Peyer's patch (tissue), 4 donors: ENCODE measurements around the gene BCAP29. TPM values are rescaled to one million over a fixed set of nuclear protein-coding genes. Genes with fewer than 3 reads are reported as not detected.

Source experiments
- DNase-seq, 3 donors: peaks; one replicate each; pipeline ENCODE4 v3.0.0-alpha.2; 2017 to 2019
- H3K27ac ChIP-seq, 4 donors: fragments of 200-600 bp; sonication (generic); one replicate each; pipeline ENCODE4 v1.5.1; 2016 to 2019
- H3K27me3 ChIP-seq, 2 donors: fragments of 200-600 bp; sonication (generic); one replicate each; pipeline ENCODE4 v1.5.1; 2019
- H3K36me3 ChIP-seq, 3 donors: fragments of 200-600 bp; sonication (generic); one replicate each; pipeline ENCODE4 v1.5.1; 2016 to 2019
- H3K4me1 ChIP-seq, 4 donors: fragments of 200-600 bp; sonication (generic); one replicate each; pipeline ENCODE4 v1.5.1; 2016 to 2019
- H3K4me3 ChIP-seq, 4 donors: fragments of 200-600 bp; sonication (generic); 1 replicate in 3 of 4; 2 replicates in 1 of 4; pipeline ENCODE4 v1.5.1; 2016 to 2019; ENCODE audit warnings: mild to moderate bottlenecking in 1 of 4
- H3K9me3 ChIP-seq, 4 donors: fragments of 200-600 bp; sonication (generic); one replicate each; pipeline ENCODE4 v1.5.1; 2016 to 2019; ENCODE audit warnings: mild to moderate bottlenecking in 1 of 4
- CTCF ChIP-seq, 6 experiments: fragments of 450-650 bp in 4 of 6; fragments of 200-600 bp in 2 of 6; sonication (generic) in 1 of 6; IDR thresholded peaks; one replicate each; pipeline ENCODE4 v1.5.1; 2017 to 2019; ENCODE audit warnings: antibody characterized with exemption in 6 of 6, mild to moderate bottlenecking in 3 of 6, moderate library complexity in 1 of 6
- POLR2A ChIP-seq, 2 donors: fragments of 450-650 bp; IDR thresholded peaks; one replicate each; pipeline ENCODE4 v1.5.1; 2017; ENCODE audit warnings: antibody characterized with exemption in 2 of 2, mild to moderate bottlenecking in 2 of 2, moderate library complexity in 2 of 2
- total RNA-seq, 4 donors: library from RNA; depleted of rRNA; stranded (reverse); fragments of >200 nt; gene quantifications; one replicate each; pipeline ENCODE4 v1.1.0, GENCODE V29; 2016

The BCAP29 gene
- total RNA-seq, 4 donors from 2014 or later, result 10.9 to 29.4 (median 17.3) TPM

- peaks cover 0 to 10% (median 0%) of the 10 kb centered on the region in 4 donors for H3K4me1 ChIP-seq
- TF ChIP-seq CTCF (IDR thresholded peaks at IDR 0.05) (no peak), POLR2A (IDR thresholded peaks at IDR 0.05) (no peak)
- H3K4me3 ChIP-seq, result no peak overlapping the region
- H3K36me3 ChIP-seq, result peaks cover 0 to 3% (median 0%) of the 10 kb centered on the region in 3 donors
- no peaks in the 10 kb centered on the region for H3K27me3 ChIP-seq
- no peak for DNase-seq
- H3K9me3 ChIP-seq, result no peaks in the 10 kb centered on the region
- H3K27ac ChIP-seq, result no peak overlapping the region
Observed at GRCh38 chr7:107584716-107585115, 4.7 kb downstream of the BCAP29 start.

GRCh38 chr7:107588529-107589130, 8.6 kb downstream of the BCAP29 start:
- TF ChIP-seq POLR2A (IDR thresholded peaks at IDR 0.05), result no peak
- TF ChIP-seq CTCF (IDR thresholded peaks at IDR 0.05), result no peak
- Histone ChIP-seq H3K4me1 (no peaks in the 10 kb centered on the region), H3K4me3 (no peak overlapping the region), H3K27ac (no peak overlapping the region), H3K27me3 (no peaks in the 10 kb centered on the region), H3K36me3 (peaks cover 0 to 3% (median 0%) of the 10 kb centered on the region in 3 donors), H3K9me3 (no peaks in the 10 kb centered on the region)
- no peak for DNase-seq

- Histone ChIP-seq H3K36me3 (peaks cover 0 to 20% (median 0%) of the 10 kb centered on the region in 3 donors), H3K4me3 (no peak overlapping the region), H3K4me1 (no peaks in the 10 kb centered on the region), H3K9me3 (no peaks in the 10 kb centered on the region), H3K27me3 (no peaks in the 10 kb centered on the region), H3K27ac (no peak overlapping the region)
- TF ChIP-seq POLR2A (IDR thresholded peaks at IDR 0.05), result no peak
- no peak for TF ChIP-seq CTCF (IDR thresholded peaks at IDR 0.05)
- DNase-seq, result no peak
Observed at GRCh38 chr7:107591421-107591820, 11.4 kb downstream of the BCAP29 start.

GRCh38 chr7:107592361-107593024, 12.4 kb downstream of the BCAP29 start:
- no peak for DNase-seq
- H3K9me3 ChIP-seq, result no peaks in the 10 kb centered on the region
- no peak overlapping the region for H3K27ac ChIP-seq
- H3K4me3 ChIP-seq, result no peak overlapping the region
- no peaks in the 10 kb centered on the region for H3K4me1 ChIP-seq
- H3K27me3 ChIP-seq, result no peaks in the 10 kb centered on the region
- peaks cover 0 to 28% (median 0%) of the 10 kb centered on the region in 3 donors for H3K36me3 ChIP-seq
- TF ChIP-seq CTCF (IDR thresholded peaks at IDR 0.05), result no peak
- TF ChIP-seq POLR2A (IDR thresholded peaks at IDR 0.05), result no peak

GRCh38 chr7:107593025-107593410, 13.0 kb downstream of the BCAP29 start:
- no peak for DNase-seq
- no peaks in the 10 kb centered on the region for H3K27me3 ChIP-seq
- no peaks in the 10 kb centered on the region for H3K4me1 ChIP-seq
- TF ChIP-seq CTCF (IDR thresholded peaks at IDR 0.05) (no peak), POLR2A (IDR thresholded peaks at IDR 0.05) (no peak)
- H3K27ac ChIP-seq, result no peak overlapping the region
- no peak overlapping the region for H3K4me3 ChIP-seq
- H3K36me3 ChIP-seq, result peaks cover 0 to 28% (median 0%) of the 10 kb centered on the region in 3 donors
- no peaks in the 10 kb centered on the region for H3K9me3 ChIP-seq
